ENCODE data around the gene CTSS.

Gene CTSS

GRCh38 chr1:150749720-150750311 lies 15.8 kb downstream of the CTSS start:
- Histone ChIP-seq H3K4me3 (ENCODE audit: low read depth, low read length) (no peak overlapping the region), H3K9me3 (ENCODE audit: control insufficient read depth, insufficient read depth, low read depth, low read length) (no peaks in the 10 kb centered on the region), H3K4me1 (ENCODE audit: control insufficient read depth, insufficient read depth, low read length) (peaks cover 5% of the 10 kb centered on the region; the same call in 1 of the 2 replicates), H3K27ac (ENCODE audit: extremely low read depth, low read depth, low read length) (no peak overlapping the region), H3K36me3 (ENCODE audit: control insufficient read depth in 2 of 2, insufficient read depth in 1 of 2, low read length in 2 of 2) (no peaks in the 10 kb centered on the region)
- ChIA-PET CTCF (interaction anchor here (0.8 kb wide), 1 partner anchor 28 kb away, joined by 3 read pairs; no protein-coding TSS in a partner anchor), POLR2A (no interaction called here)
- TF ChIP-seq, protein P1, sequence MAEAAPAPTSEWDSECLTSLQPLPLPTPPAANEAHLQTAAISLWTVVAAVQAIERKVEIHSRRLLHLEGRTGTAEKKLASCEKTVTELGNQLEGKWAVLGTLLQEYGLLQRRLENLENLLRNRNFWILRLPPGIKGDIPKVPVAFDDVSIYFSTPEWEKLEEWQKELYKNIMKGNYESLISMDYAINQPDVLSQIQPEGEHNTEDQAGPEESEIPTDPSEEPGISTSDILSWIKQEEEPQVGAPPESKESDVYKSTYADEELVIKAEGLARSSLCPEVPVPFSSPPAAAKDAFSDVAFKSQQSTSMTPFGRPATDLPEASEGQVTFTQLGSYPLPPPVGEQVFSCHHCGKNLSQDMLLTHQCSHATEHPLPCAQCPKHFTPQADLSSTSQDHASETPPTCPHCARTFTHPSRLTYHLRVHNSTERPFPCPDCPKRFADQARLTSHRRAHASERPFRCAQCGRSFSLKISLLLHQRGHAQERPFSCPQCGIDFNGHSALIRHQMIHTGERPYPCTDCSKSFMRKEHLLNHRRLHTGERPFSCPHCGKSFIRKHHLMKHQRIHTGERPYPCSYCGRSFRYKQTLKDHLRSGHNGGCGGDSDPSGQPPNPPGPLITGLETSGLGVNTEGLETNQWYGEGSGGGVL (tag by site-specific recombination; IDR thresholded peaks at IDR 0.05) = no peak
- 0 out of 2 replicates have a peak, but pooled peaks have one; percentile 50 for TF ChIP-seq KLF8 (tag by site-specific recombination; IDR thresholded peaks at IDR 0.05)

- peaks cover 5% of the 10 kb centered on the region; the same call in 1 of the 2 replicates for H3K4me1 ChIP-seq (ENCODE audit: control insufficient read depth, insufficient read depth, low read length)
- H3K36me3 ChIP-seq (ENCODE audit: control insufficient read depth in 2 of 2, insufficient read depth in 1 of 2, low read length in 2 of 2) = no peaks in the 10 kb centered on the region
- H3K27ac ChIP-seq (ENCODE audit: extremely low read depth, low read depth, low read length) = no peak overlapping the region
- CTCF ChIA-PET = interaction anchor here (0.7 to 0.8 kb wide), 2 partner anchors 29 to 71 kb away, joined by 3 read pairs; no protein-coding TSS in a partner anchor
- TF ChIP-seq ZNF670 (tag by site-specific recombination; IDR thresholded peaks at IDR 0.05; ENCODE audit: low read depth) (no peak), KLF1 (tag by site-specific recombination; IDR thresholded peaks at IDR 0.05) (peak; percentile 65)
- H3K4me3 ChIP-seq (ENCODE audit: low read depth, low read length) = no peak overlapping the region
- no peaks in the 10 kb centered on the region for H3K9me3 ChIP-seq (ENCODE audit: control insufficient read depth, insufficient read depth, low read depth, low read length)
- POLR2A ChIA-PET = no interaction called here
Observed at GRCh38 chr1:150748878-150749719, 16.5 kb downstream of the CTSS start.

GRCh38 chr1:150730130-150730721 lies 35.4 kb downstream of the CTSS start:
- ChIA-PET CTCF (no interaction called here), POLR2A (no interaction called here)
- Histone ChIP-seq H3K9me3 (ENCODE audit: control insufficient read depth, insufficient read depth, low read depth, low read length) (no peaks in the 10 kb centered on the region), H3K4me1 (ENCODE audit: control insufficient read depth, insufficient read depth, low read length) (no peaks in the 10 kb centered on the region), H3K36me3 (ENCODE audit: control insufficient read depth in 2 of 2, insufficient read depth in 1 of 2, low read length in 2 of 2) (no peaks in the 10 kb centered on the region), H3K27ac (ENCODE audit: extremely low read depth, low read depth, low read length) (no peak overlapping the region), H3K4me3 (ENCODE audit: low read depth, low read length) (no peak overlapping the region)
- no peak for TF ChIP-seq ZNF10 (tag by site-specific recombination; IDR thresholded peaks at IDR 0.05)
- no peak for TF ChIP-seq ZNF692 (tag by site-specific recombination; IDR thresholded peaks at IDR 0.05)
- TF ChIP-seq ZFP69B (tag by site-specific recombination; IDR thresholded peaks at IDR 0.05) = no peak

- TF ChIP-seq PRDM1 (tag by site-specific recombination; IDR thresholded peaks at IDR 0.05) (peak; percentile 55), IKZF3 (tag by site-specific recombination; IDR thresholded peaks at IDR 0.05) (no peak)
- Histone ChIP-seq H3K9me3 (ENCODE audit: control insufficient read depth, insufficient read depth, low read depth, low read length) (no peaks in the 10 kb centered on the region), H3K36me3 (ENCODE audit: control insufficient read depth in 2 of 2, insufficient read depth in 1 of 2, low read length in 2 of 2) (no peaks in the 10 kb centered on the region), H3K4me3 (ENCODE audit: low read depth, low read length) (no peak overlapping the region), H3K27ac (ENCODE audit: extremely low read depth, low read depth, low read length) (no peak overlapping the region), H3K4me1 (ENCODE audit: control insufficient read depth, insufficient read depth, low read length) (no peaks in the 10 kb centered on the region)
- ChIA-PET POLR2A (no interaction called here), CTCF (interaction anchor here (1.6 kb wide), 1 partner anchor 9 kb away, joined by 3 read pairs; no protein-coding TSS in a partner anchor)
Observed at GRCh38 chr1:150724336-150724735, 41.2 kb downstream of the CTSS start.

Measured in HEK293 (cell line).